Bronchial epithelial cell (primary cell): ENCODE data around the gene SLC25A6. TPM values are rescaled to one million over a fixed set of nuclear protein-coding genes. Genes with fewer than 3 reads are reported as not detected.

Experiments
- DNase-seq: peaks from one replicate; pipeline ENCODE4 v3.0.0-alpha.2; 2010; ENCODE audit warnings: low read depth
- FAIRE-seq: peaks from 2 replicates; lab custom pipeline; 2011; peaks lifted over from hg19 to GRCh38; lab: Jason Lieb, UNC
- H3K27me3 ChIP-seq: 2 replicates; pipeline ENCODE4 v1.5.1; 2011; ENCODE audit warnings: low read length; ENCODE audit not compliant: control insufficient read depth, insufficient read depth
- H3K36me3 ChIP-seq: 2 replicates; pipeline ENCODE4 v1.5.1; 2011; ENCODE audit warnings: low read length; ENCODE audit not compliant: control insufficient read depth, insufficient read depth
- H3K4me3 ChIP-seq: 2 replicates; pipeline ENCODE4 v1.5.1; 2011; ENCODE audit warnings: mild to moderate bottlenecking, low read depth, low read length, control low read depth
- CTCF ChIP-seq: IDR thresholded peaks from 2 replicates; pipeline ENCODE4 v1.5.1; 2011; ENCODE audit warnings: mild to moderate bottlenecking, moderate library complexity, low read length, control low read depth, inconsistent platforms; ENCODE audit not compliant: insufficient read depth, severe bottlenecking
- total RNA-seq: library from RNA; depleted of rRNA; stranded (reverse); fragments of >200 nt; gene quantifications from 2 replicates; pipeline ENCODE4 v1.2.1, GENCODE V29; 2014

The SLC25A6 gene
- total RNA-seq, 1 donor from 2014 or later, result 335 TPM

- no peak for FAIRE-seq
- H3K36me3 ChIP-seq, result peaks cover 1% of the 10 kb centered on the region
- no peaks in the 10 kb centered on the region for H3K27me3 ChIP-seq
- DNase-seq, result no peak
- no peak for TF ChIP-seq CTCF
- H3K4me3 ChIP-seq, result no peak overlapping the region
These were observed 30.2 kb upstream of the SLC25A6 start for GRCh38 chrX:1422135-1422465.

GRCh38 chrX:1421433-1422134, 29.7 kb upstream of the SLC25A6 start:
- peak; percentile 86 for FAIRE-seq
- TF ChIP-seq CTCF, result no peak
- H3K27me3 ChIP-seq, result no peaks in the 10 kb centered on the region
- DNase-seq, result no peak
- H3K4me3 ChIP-seq, result no peak overlapping the region
- peaks cover 1% of the 10 kb centered on the region for H3K36me3 ChIP-seq

GRCh38 chrX:1420371-1420770, 28.5 kb upstream of the SLC25A6 start:
- H3K4me3 ChIP-seq, result no peak overlapping the region
- H3K27me3 ChIP-seq, result no peaks in the 10 kb centered on the region
- DNase-seq, result no peak
- H3K36me3 ChIP-seq, result peaks cover 3% of the 10 kb centered on the region
- FAIRE-seq, result no peak
- no peak for TF ChIP-seq CTCF

GRCh38 chrX:1419545-1420355, 27.8 kb upstream of the SLC25A6 start:
- Histone ChIP-seq H3K4me3 (no peak overlapping the region), H3K36me3 (peaks cover 2% of the 10 kb centered on the region), H3K27me3 (no peaks in the 10 kb centered on the region)
- no peak for DNase-seq
- no peak for FAIRE-seq
- TF ChIP-seq CTCF, result no peak

GRCh38 chrX:1418901-1419544, 27.1 kb upstream of the SLC25A6 start:
- Histone ChIP-seq H3K27me3 (no peaks in the 10 kb centered on the region), H3K36me3 (peaks cover 2% of the 10 kb centered on the region), H3K4me3 (no peak overlapping the region)
- TF ChIP-seq CTCF, result no peak
- no peak for FAIRE-seq
- DNase-seq, result no peak
